Measurements from ENCODE around the gene PRR4.

Gene PRR4

DNA sequence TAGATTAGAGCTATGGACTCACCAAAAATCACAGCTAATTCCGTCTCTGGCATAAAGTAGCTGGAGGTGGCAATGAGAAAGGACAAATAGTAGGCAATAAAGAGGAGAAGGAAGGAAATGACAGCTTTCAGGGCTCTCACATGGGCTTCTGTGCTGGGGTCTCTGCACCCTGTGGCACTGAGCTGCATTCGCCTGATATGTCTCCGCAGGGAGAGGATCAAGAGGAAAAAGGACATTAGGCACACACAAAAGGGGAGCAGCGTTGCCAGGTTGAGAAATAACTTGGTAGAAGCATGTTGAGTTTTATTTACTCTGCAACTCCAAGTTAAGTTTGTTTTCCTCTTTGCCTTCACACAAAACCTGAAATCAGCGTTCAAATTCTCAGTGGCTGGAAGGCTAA, 47.5 kb downstream of the PRR4 start:
- ATAC-seq (ENCODE audit: insufficient read depth, low read depth), result no peak
- Histone ChIP-seq H3K4me3 (ENCODE audit: low read depth in 1 of 2, low read length in 2 of 2) (no peak overlapping the region), H3K9me3 (ENCODE audit: insufficient read depth, low read length, severe bottlenecking) (no peaks in the 10 kb centered on the region)

More for the DNA sequence above, 47.5 kb downstream of the PRR4 start:
- no peaks in the 10 kb centered on the region for H3K27me3 ChIP-seq (ENCODE audit: insufficient read depth, low read length, poor library complexity)
- H3K9ac ChIP-seq (ENCODE audit: low read depth, low read length), result no peak overlapping the region
- H3K27ac ChIP-seq (ENCODE audit: low read length), result no peak overlapping the region
- no peaks in the 10 kb centered on the region for H4K20me1 ChIP-seq (ENCODE audit: insufficient read depth, low read length)
- H3K4me1 ChIP-seq (ENCODE audit: insufficient read depth, low read length), result no peaks in the 10 kb centered on the region
- no peak for DNase-seq
- TF ChIP-seq, protein P1, sequence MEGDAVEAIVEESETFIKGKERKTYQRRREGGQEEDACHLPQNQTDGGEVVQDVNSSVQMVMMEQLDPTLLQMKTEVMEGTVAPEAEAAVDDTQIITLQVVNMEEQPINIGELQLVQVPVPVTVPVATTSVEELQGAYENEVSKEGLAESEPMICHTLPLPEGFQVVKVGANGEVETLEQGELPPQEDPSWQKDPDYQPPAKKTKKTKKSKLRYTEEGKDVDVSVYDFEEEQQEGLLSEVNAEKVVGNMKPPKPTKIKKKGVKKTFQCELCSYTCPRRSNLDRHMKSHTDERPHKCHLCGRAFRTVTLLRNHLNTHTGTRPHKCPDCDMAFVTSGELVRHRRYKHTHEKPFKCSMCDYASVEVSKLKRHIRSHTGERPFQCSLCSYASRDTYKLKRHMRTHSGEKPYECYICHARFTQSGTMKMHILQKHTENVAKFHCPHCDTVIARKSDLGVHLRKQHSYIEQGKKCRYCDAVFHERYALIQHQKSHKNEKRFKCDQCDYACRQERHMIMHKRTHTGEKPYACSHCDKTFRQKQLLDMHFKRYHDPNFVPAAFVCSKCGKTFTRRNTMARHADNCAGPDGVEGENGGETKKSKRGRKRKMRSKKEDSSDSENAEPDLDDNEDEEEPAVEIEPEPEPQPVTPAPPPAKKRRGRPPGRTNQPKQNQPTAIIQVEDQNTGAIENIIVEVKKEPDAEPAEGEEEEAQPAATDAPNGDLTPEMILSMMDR (IDR thresholded peaks at IDR 0.05; ENCODE audit: borderline replicate concordance, extremely low read depth, low read length, poor library complexity, severe bottlenecking), result no peak
- no peak for TF ChIP-seq EZH2 (IDR thresholded peaks at IDR 0.05; ENCODE audit: borderline replicate concordance, low read depth, low read length, severe bottlenecking)
- H3K79me2 ChIP-seq (ENCODE audit: insufficient read depth, low read length), result no peaks in the 10 kb centered on the region
- no peak overlapping the region for H2AFZ ChIP-seq (ENCODE audit: low read depth, low read length)
- no peaks in the 10 kb centered on the region for H3K36me3 ChIP-seq (ENCODE audit: insufficient read depth, low read length)
- H3K4me2 ChIP-seq (ENCODE audit: insufficient read depth, low read length), result no peak overlapping the region

Data from DND-41 (cell line).